ENCODE results near the gene AHNAK. TPM values are rescaled to one million over a fixed set of nuclear protein-coding genes. Genes with fewer than 3 reads are reported as not detected.

AHNAK gene
- total and polyA plus RNA-seq, 2 donors (not counting 3 experiments of a cell fraction or from before 2014, with no cell fraction given), result 35.2 to 436 TPM

- no peak within 1 kb of the TSS for H3K27ac ChIP-seq (ENCODE audit: insufficient read depth, low read depth, low read length)
- POLR2A ChIA-PET, result interaction anchor here (1.2 kb wide), 1 partner anchor 142 kb away, joined by 3 read pairs; no protein-coding TSS in a partner anchor
- TF ChIP-seq POLR2AphosphoS5 (IDR thresholded peaks at IDR 0.05; ENCODE audit: insufficient read depth, low read depth, low read length), result no peak
- no peak for TF ChIP-seq POLR2A (IDR thresholded peaks at IDR 0.05; ENCODE audit: low read depth, low read length)
- TF ChIP-seq EZH2 (IDR thresholded peaks at IDR 0.05; ENCODE audit: borderline replicate concordance, low read depth, low read length, severe bottlenecking), result no peak
- TF ChIP-seq JUN (IDR thresholded peaks at IDR 0.05; ENCODE audit: borderline replicate concordance, insufficient read depth, insufficient read length, low read depth), result no peak
- no peak for TF ChIP-seq MAX (IDR thresholded peaks at IDR 0.05; ENCODE audit: insufficient read depth, insufficient read length)
- no peak for TF ChIP-seq GATA2 (IDR thresholded peaks at IDR 0.05; ENCODE audit: insufficient read depth, insufficient read length, low read depth, low read length)
- no peak for TF ChIP-seq FOS (IDR thresholded peaks at IDR 0.05; ENCODE audit: borderline replicate concordance, insufficient read depth, low read length)
- TF ChIP-seq MYC (IDR thresholded peaks at IDR 0.05; ENCODE audit: low read depth, low read length), result no peak
- no peak for TF ChIP-seq CTCF (IDR thresholded peaks at IDR 0.05; ENCODE audit: extremely low read depth in 1 of 2, insufficient read depth in 1 of 2, low read depth in 1 of 2, low read length in 2 of 2)
These were observed 127.9 kb downstream of the AHNAK start, which contains the start of gene SCGB1A1 for GRCh38 chr11:62418733-62419132. TSS of gene SCGB1A1 (plus strand) at chr11:62419033. CDS start at chr11:62419096, 63 bp downstream.

More at GRCh38 chr11:62418733-62419132, 127.9 kb downstream of the AHNAK start, which contains the start of gene SCGB1A1:
- no peak within 1 kb of the TSS for H2AFZ ChIP-seq (ENCODE audit: low read depth, low read length)
- no peak within 1 kb of the TSS for H3K9ac ChIP-seq (replicated peaks; ENCODE audit: extremely low read depth, insufficient read depth, low read length)
- DNase-seq (ENCODE audit: low read depth, low spot score), result no peak
- no peaks in the 10 kb centered on the region for H3K9me3 ChIP-seq (replicated peaks; ENCODE audit: control insufficient read depth, insufficient read depth, low read length)
- H3K4me1 ChIP-seq (ENCODE audit: control insufficient read depth, extremely low read depth, insufficient read depth, low read length), result no peaks in the 10 kb centered on the region
- H3K4me2 ChIP-seq (ENCODE audit: insufficient read depth, low read length), result no peak within 1 kb of the TSS
- H4K20me1 ChIP-seq (replicated peaks; ENCODE audit: control insufficient read depth, extremely low read depth, insufficient read depth, low read length), result no peaks in the 10 kb centered on the region
- H3K36me3 ChIP-seq (ENCODE audit: control insufficient read depth in 2 of 2, extremely low read depth in 1 of 2, insufficient read depth in 2 of 2, low read length in 2 of 2), result no peaks in the 10 kb centered on the region
- no peak within 1 kb of the TSS for H3K4me3 ChIP-seq (replicated peaks in 1 of 3; ENCODE audit: insufficient read depth in 1 of 3, low read depth in 1 of 3, low read length in 3 of 3)
- BruUV-seq (replicated peaks), result no TSS peak
- dilution Hi-C loops (cut with MboI; ENCODE audit: extremely low pct_ligation_motif_present, low sequenced_read_pairs) (no loop called here), intact Hi-C loops (cut with micrococcal nuclease) (no loop called here)
- H3K27me3 ChIP-seq (ENCODE audit: control insufficient read depth in 2 of 2, insufficient read depth in 2 of 2, low read length in 2 of 2), result peaks cover 3 to 6% of the 10 kb centered on the region in 2 experiments
- no peaks in the 10 kb centered on the region for H3K9me1 ChIP-seq (replicated peaks; ENCODE audit: control insufficient read depth, extremely low read depth, insufficient read depth, low read length)
- no peaks in the 10 kb centered on the region for H3K79me2 ChIP-seq (ENCODE audit: control insufficient read depth, insufficient read depth, low read length)
- no peak for FAIRE-seq
- CTCF ChIA-PET, result interaction anchor here (0.6 to 1.9 kb wide), 7 partner anchors 16 to 276 kb away, joined by 3 to 14 read pairs (median 3); no protein-coding TSS in a partner anchor
